GM13976 (cell line): ENCODE data around the gene RORC.

Experiments used
- DNase-seq: peaks from one replicate; pipeline ENCODE4 v3.0.0; 2012; ENCODE audit warnings: low spot score
- CTCF ChIP-seq: IDR thresholded peaks from 2 replicates; pipeline ENCODE4 v1.5.1; 2012; ENCODE audit warnings: borderline replicate concordance, mild to moderate bottlenecking; ENCODE audit not compliant: insufficient read depth; ENCODE audit errors: extremely low read depth, missing control alignments, control extremely low read depth
- in situ Hi-C: fragments of 300-500 bp; cut with MboI; formaldehyde crosslinking; loops from one replicate; pipeline ENCODE4 v1.12.0; 2022; ENCODE audit warnings: low sequenced_read_pairs, mixed read lengths, inconsistent platforms; ENCODE audit not compliant: unreplicated experiment

RORC gene

GRCh38 chr1:151849126-151849525, 17.5 kb upstream of the RORC start:
- DNase-seq: no peak
- no peak for TF ChIP-seq CTCF
- in situ Hi-C loops: no loop called here

- in situ Hi-C loops: no loop called here
- TF ChIP-seq CTCF: no peak
- no peak for DNase-seq
These were observed 16.4 kb upstream of the RORC start for GRCh38 chr1:151847867-151848596.

- in situ Hi-C loops: no loop called here
- TF ChIP-seq CTCF: no peak
- no peak for DNase-seq
These were observed 15.2 kb upstream of the RORC start for GRCh38 chr1:151846686-151847237.

- no peak for DNase-seq
- no peak for TF ChIP-seq CTCF
- in situ Hi-C loops: no loop called here
These were observed 14.5 kb upstream of the RORC start for GRCh38 chr1:151846062-151846568.

- in situ Hi-C loops: no loop called here
- no peak for TF ChIP-seq CTCF
- no peak for DNase-seq
These were observed 11.8 kb upstream of the RORC start for GRCh38 chr1:151843398-151843797.

- in situ Hi-C loops: no loop called here
- no peak for DNase-seq
- TF ChIP-seq CTCF: no peak
These were observed 9.5 kb upstream of the RORC start for GRCh38 chr1:151841141-151841540.

GRCh38 chr1:151840421-151840820, 8.8 kb upstream of the RORC start:
- in situ Hi-C loops: no loop called here
- no peak for TF ChIP-seq CTCF
- no peak for DNase-seq
